HG02884 (cell line): Measurements from ENCODE around the gene CFAP68.
A peak's percentile ranks its signal among the peaks of the same experiment; 100 is the strongest.
"Not testable (repeated sequence)": the region's sequence is repeated elsewhere in the genome, so short reads cannot be mapped to it uniquely, and the experiment has no call there.

ENCODE experiments used
- ATAC-seq: cut with Tn5 transposase; IDR thresholded peaks from one replicate; pipeline ENCODE4 v1.9.1; 2021; ENCODE audit warnings: mild to moderate bottlenecking, moderate library complexity; ENCODE audit not compliant: unreplicated experiment

CFAP68 gene

DNA sequence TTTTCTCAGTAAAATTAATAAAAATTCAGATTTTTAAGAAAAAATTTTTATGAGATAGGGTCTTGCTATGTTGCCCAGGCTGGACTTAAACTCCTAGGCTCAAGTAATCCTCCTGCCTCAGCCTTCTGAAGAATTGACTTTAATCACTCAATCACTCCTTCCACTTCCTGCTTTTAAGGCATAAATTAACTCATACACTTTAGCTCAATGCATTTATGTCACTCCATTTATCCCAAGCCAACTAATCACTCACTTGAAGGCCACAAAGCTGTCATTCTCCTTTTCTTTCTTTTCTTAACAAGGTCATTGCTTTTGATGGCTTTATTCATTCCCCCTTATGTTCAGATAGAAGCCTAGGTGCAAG, 8.8 kb upstream of the CFAP68 start:
- peak; percentile 7 for ATAC-seq

DNA sequence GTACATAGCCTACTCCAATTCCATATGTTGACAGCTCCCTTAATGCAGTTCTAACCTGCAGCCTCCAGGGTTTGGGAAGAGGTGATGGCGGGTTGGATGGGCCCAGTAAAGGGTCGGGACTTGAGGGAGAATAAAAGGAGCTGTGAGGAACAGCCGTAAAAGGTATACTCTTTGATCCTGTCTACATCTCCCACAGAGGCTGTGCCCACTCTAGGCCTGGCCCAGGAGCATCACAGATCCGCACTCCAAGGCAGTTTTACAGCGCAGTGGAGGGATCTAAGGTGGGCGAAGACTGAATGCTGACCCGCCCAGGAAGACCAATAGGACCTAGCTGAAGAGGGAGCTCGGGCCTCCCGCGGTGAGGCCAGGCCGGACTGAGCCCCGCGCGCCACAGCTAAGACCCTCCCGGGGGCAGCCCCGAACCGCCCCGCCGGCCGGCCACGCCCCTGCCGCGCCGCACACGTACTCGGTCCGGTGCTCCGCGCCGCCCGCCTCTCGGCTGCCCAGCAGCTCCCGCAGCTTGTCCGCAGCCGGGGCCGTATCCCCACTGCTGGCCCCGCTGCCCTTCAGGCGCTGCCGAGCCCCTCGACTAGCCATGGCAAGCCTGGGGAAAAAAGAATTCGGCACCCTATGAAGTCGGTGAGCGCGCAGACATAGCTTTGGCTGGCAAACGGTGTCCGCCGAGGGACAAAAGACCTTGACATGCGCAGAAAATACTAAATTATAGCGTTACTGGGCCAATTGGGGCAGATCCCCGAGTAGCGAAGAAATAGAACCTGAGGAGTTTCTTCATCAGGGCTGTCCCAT, 8.3 kb upstream of the CFAP68 start, which contains the start of gene ALG9:
ALG9 (minus strand) TSS at position 696 of the 807 bp plus-strand sequence; CDS start at position 597, 99 bp downstream.
- peak; percentile 84 for ATAC-seq

DNA sequence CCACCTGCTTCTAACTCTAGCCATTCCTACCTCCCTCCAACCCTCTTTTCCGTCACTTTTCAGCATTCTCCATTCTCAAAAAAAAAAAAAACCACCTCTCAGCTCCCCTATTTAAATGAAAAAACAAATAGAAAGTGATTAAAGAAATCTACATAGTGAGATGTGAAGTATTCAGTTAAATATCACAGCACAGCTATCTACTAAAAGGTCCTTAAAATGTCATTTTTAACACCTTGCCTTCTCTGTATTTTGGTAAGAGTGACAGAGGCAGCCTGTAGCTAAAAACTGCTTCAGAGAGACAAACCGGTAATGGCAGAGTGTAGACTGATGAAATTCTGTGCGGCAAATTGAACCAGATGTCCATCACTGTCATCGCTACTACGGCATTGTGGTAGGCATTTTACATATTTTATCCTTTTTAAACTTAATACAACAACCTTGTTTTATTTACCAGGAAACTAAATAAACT, 7.6 kb upstream of the CFAP68 start:
- ATAC-seq: no peak

DNA sequence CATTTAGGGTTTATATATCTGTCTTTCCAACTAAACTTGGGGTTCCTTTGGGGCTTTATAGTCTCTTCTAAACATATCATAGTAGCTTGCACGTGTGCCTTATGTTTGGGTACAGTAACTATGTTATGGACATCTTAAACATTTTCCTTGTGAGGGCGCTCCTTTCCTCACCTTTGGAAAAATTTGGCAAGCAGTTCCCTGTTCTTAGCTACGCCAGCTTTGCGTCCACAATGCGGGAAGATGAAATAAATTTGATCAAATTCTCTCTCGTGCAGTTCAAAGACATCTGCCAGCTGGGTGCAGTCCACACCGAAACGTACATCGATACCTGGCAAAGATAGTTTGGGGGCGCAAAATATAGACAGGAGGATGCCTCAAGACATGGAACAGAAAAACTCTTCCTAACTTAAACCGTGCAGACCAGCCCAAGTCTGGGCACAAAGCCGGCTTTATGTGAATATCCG, 924 bp upstream of the CFAP68 start:
- peak; percentile 6 for ATAC-seq

DNA sequence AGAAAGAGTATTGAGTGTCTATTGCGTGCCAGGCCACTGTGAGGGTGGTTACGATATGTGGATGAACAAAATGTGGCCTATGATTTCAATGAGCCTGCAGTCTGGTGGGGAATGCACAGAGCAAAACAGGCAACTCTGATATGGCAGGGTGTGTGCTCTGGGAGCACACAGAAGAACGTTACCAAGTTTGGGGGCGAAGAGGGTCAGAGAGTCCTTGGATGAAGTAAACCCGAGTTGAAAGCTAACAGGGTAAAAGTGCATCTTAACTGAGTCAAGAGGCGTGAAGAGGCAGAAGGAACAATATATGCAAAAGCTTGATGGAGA, 258 bp downstream of the CFAP68 start:
- ATAC-seq: peak; percentile 4

DNA sequence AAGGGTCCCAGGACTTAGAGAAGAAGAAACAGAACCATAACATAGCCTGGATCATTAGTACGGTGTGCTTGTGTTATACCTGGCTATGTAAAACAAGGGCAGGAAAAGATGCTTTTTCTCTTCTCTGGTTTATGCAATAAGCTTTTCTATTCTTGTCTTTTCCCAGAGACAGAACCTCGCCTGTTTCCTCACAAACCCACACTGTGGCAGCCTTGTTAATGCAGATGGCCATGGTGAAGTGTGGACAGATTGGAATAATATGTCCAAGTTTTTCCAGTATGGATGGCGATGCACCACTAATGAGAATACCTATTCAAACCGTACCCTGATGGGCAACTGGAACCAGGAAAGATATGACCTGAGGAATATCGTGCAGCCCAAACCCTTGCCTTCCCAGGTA, 2.9 kb downstream of the CFAP68 start:
- no peak for ATAC-seq

DNA sequence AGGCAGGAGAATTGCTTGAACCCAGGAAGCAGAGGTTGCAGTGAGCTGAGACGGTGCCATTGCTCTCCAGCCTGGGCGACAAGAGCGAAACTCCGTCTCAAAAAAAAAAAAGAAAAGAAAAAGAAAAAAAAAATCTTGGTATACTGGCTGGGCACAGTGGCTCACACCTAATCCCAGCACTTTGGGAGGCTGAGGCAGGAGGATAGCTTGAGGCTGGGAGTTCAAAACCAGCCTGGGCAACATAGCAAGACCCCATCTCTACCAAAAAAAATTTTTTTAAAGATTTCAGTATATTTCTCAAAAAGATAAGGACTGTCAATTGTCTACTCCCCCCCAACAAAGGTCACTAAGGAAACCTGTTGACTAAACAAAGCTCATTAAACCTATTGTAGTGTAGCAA, 5.7 kb downstream of the CFAP68 start:
- not testable (repeated sequence) for ATAC-seq

DNA sequence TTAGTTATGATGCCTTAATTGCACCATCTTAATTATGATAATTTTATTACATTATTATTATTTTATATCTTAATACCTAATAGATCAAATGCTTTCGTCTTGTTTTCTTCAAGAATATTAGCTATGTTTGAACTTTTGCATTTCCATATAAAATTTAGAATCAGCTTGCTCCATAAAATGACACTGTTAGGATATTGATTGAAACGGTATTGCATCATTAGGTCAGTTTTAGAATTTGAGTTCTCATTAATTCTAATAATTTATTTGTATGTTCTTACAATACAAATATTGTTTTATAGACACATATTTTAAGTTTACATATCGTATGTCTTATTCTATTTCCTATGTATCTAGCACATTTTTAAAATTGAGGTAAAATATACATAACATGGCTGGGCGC, 6.7 kb downstream of the CFAP68 start:
- no peak for ATAC-seq

DNA sequence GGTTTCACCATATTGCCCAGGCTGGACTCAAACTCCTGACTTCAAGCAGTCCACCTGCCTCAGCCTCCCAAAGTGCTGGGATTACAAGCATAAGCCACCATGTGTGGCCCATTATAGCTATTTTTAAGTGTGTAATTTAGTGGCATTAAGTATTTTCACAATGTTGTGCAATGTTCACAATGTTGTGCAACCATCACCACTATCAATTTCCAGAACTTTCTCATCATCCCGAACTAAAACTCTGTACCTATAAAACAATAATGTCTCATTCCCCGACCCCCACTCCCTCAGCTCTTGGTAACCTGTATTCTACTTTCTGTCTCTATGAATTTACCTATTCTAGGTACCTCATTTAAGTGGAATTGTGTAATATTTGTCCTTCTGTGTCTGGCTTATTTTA, 7.5 kb downstream of the CFAP68 start:
- no peak for ATAC-seq

DNA sequence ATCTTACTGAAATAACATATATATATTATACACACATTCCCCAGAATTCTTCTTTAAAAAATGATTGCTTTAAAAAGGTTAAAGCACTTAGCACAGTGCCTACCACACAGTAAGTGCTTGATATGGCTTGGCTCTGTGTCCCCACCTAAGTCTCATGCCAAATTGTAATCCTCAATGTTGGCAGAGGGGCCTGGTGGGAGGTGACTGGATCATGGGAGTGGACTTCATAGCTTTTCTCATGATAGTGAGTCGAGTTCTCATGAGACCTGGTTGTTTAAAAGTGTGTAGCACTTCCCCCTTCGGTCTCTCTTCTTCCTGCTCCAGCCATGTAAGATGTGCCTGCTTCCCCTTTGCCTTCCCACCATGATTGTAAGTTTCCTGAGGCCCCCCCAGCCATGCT, 26.1 kb downstream of the CFAP68 start:
- ATAC-seq: no peak

DNA sequence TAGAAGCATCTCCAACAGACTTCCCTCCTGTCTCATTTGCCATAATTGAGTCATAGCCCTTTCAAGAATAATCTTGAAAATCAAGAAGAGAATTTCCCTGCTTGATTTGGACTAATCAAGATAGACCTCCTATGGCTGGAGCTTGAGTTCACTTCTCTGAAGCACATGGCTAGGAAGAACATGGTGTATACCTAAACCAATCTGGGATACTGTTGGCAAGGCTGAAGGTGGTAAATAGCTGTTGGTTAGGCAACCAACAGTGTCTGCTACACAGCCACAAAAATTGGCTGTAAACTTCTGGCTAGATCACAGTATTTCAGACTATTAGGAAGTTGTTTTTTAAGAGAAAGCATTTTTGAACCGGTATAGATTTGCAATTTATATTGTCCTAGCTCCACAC, 27.3 kb downstream of the CFAP68 start:
- no peak for ATAC-seq

DNA sequence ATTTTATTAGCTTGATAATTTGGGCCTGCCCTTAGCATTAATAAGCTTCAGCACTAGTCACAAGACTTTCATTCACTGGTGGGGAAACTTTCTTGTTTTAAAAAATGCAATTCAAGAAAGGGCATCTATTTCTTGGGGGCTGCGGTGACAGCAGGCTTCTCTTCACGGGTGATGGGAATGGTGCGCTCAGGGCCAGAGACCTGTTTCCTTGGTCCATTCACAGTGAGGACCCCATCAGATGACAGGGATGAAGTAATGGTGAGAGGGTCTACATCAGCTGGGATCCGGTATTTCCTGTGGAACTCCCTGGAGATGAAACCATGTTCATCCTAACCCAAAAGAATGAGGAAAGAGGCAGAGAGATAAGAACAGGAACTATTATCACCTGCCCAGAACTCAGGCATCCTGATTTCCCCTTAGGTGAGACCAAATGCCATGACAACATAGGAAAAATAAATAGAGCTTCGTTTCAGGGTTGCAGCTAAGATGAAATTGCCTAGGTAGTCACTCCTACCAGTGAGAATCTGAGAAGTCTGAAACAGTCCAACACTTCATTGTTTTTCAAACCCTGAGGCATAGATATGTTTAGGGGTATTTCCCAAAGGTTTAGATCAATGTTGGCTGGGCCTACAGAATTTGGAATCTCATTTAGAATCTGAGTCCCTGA, 29.4 kb downstream of the CFAP68 start:
- no peak for ATAC-seq

DNA sequence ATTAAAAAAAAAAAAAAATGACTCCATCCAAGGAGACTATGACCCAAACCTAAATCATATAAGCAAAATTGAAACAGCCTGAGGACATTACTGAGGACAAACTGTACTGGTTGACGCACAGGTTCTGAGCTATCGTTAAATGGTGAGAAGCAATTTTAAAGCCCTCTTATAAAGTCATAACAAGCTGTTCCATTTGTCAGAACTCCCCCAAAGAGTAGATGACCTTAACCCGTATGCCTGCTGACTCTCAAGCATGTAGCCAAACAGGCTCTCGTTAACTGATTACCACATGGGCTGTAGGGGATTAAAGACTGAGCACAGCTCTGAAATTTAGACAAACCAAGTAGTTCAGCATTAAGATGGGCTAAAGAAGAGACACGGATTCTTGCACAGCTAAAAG, 30.0 kb downstream of the CFAP68 start:
- ATAC-seq: no peak

DNA sequence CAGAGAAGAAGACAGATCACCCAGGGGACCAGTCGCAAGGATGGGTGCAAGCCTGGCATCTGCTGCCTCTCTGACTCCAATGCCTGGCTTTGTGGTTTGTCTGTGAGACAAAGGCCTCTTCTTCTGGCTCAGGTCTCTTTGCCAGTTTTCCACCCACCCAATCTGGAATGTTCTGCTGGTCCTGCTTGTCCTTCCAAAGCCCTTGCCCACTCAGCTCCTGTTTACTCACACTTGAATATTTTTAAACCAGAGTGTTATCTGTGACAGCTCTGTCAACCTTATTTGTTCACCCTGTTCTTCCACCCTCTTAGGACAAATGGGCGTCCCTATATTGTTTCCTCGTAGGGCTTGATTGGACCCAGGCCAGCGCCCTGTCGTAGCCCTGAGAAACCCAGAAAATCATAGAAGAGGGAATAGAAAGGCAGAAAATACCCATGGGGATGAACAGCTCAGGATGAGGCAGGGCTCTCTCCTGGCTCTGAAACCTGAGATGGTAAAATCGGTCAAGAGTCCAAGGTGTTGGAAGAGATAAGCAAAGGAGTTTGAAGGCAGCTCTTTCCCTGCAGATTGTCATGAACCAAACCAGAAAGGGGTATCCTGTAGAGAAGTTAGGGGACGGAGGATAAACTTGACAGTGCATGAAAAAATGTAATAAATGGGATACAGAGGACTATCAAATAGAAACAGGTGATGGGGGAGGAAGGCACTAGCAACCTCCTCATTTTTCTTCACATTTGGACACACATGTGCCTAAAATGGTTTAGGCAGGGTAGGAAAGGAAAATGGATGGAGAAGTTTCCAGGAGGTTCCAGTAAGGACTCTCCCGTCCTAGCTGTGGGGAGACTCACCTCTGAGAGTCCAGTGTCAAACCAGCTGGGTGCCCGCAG, 31.6 kb downstream of the CFAP68 start:
- ATAC-seq: no peak

DNA sequence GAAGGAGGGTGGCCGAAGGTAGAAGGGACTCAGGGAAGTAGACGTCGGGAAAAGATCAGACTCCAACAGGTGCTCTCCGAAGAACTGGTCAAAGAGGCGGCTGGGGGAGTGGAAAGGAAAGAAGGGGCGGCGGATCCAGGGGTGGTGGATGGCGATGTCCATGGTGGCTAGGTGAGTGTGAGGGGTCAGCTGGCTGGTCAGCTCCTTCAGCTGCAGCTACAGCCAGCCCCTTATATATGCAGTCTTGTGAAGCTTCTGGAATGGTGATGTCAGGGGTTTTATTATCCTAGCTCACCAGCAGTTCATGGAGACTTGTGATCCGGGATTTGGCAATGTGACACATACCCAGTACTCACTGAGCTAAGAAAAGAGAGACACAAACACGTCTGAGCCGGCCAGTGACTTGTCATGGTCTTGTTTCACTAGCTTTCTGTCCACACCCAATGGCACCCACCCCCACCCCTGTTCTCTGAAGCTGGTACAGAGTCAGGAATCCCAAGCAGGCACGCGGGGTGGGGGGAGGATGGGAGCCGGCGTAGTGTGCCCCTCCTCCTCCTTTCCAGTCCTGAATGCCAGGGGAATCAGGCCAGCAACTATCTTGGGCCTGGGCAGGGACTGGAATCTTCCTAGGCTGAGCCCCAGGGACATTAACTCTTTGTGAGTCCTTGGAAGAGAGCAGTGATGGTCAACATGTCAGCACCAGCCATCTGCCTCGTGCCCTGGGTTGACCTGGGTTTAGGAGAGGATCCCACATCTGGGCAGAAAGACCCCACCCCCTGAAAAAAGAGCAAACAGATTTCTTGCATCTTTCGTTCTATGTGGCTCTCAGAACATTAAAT, 32.4 kb downstream of the CFAP68 start, which contains the start of gene CRYAB:
CRYAB (minus strand) TSS at position 208 of the 839 bp plus-strand sequence; CDS start at position 162, 46 bp downstream.
- ATAC-seq: no peak

DNA sequence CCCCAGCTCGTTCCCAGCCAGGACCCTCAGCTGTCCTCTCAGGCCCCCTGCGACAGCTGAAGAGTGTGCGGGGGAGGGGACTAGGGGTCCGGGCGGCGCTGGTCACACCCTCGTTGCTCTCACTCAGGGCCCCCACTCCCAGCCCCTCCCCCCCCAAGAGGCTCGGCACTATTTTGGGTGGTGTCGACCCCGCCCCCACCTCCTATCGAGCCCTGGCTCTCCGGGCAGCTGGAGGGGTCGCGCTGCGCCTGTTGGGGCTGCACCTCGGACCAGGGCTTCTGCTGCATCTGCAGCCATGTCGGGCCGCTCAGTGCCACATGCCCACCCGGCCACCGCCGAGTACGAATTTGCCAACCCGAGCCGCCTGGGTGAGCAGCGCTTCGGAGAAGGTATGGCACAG, 33.2 kb downstream of the CFAP68 start, which contains the start of gene HSPB2:
HSPB2 (plus strand) TSS at position 200 of the 400 bp plus-strand sequence; CDS start at position 296, 96 bp downstream.
- no peak for ATAC-seq

DNA sequence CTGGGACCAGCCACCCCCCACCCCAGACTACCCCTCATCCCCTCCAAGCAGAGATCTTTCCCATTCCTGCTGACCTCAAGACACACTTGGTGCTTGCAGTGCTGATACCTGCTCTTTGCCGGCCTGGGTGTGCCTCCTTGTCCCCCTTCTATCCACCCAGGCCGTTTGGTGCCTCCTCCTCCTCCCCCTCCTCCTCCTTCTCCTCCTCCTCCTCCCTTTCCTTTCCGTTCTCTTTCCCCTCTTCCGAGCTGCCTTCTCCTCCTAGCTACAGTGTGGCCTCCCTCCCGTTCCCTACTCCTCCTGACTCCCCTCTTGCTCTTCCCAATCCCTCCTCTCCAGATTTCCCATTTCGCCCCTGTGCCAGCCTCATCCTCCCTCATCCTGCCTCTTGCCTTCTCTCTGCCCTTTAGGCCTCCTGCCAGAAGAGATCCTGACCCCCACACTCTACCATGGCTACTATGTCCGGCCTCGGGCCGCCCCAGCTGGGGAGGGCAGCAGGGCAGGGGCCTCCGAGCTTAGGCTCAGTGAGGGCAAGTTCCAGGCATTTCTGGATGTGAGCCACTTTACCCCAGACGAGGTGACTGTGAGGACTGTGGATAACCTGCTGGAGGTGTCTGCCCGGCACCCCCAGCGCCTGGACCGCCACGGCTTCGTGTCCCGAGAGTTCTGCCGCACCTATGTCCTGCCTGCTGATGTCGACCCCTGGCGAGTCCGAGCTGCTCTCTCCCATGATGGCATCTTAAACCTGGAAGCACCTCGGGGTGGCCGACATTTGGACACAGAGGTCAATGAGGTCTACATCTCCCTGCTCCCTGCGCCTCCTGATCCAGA, 33.9 kb downstream of the CFAP68 start:
- ATAC-seq: no peak

DNA sequence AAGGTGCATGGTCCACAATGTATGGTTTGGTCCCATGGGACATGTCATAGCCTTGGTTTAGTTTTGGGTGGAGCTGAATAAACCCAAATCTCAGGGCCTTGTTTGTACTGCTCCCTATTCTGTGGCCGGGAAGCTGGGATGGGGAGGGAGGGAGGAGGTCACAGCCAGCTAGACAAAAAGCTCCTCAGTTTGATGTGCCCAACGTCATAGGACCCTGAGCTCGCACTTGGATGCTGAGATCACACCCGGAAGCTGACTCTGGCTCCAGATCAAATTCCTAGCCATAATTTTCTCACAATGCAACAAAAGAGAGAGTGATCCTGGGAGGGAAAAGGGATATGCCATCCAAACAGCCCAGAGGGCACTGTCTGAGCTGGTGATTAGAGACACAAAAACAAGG, 34.7 kb downstream of the CFAP68 start:
- ATAC-seq: no peak

DNA sequence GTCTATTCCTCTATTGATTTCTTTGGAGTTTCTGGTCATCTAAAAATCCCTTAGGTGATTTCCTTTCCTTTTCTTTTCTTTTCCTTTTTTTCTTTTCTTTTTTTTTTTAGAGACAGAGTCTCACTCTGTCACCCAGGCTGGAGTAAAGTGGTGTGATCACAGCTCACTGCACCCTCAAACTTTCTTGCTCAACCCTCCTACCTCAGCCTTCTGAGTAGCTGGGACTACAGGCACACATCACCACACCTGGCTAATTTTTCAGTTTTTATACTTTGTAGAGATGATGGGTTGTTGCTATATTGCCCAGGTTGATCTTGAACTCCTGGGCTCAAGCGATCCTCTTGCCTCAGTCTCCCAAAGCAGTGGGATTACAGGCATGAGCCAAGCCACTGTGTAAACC, 37.4 kb downstream of the CFAP68 start:
- no peak for ATAC-seq
